ENCODE data around the gene ATAD3A.
A peak's percentile ranks its signal among the peaks of the same experiment; 100 is the strongest.
"Not testable (repeated sequence)": the region's sequence is repeated elsewhere in the genome, so short reads cannot be mapped to it uniquely, and the experiment has no call there.

Gene ATAD3A

DNA sequence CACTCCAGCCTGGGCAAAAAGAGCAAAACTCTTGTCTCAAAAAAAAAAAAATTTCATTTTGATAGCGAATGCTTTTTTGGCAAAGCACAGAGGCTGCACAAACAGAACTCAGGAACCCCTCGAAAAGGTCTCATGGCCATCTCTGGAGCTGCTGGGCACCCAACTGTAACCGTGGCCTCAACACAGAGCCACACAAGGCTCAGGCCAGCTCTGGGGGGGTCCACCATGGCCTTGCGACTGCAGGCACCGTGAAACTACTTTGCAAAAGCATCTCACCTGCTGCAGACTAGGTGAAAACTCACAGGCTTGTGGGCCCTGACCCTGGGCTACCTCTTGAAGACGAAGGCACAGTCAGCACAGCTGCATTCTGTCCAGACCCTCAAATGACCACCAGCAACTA is 44.5 kb downstream of the ATAD3A start:
- DNase-seq (ENCODE audit: low spot score): no peak

GRCh38 chr1:1556961-1557360 is 45.0 kb downstream of the ATAD3A start:
- not testable (repeated sequence) for DNase-seq (ENCODE audit: low spot score)

- not testable (repeated sequence) for DNase-seq (ENCODE audit: low spot score)
These were observed 45.7 kb downstream of the ATAD3A start for GRCh38 chr1:1557688-1558087.

- DNase-seq (ENCODE audit: low spot score): no peak
These were observed 46.6 kb downstream of the ATAD3A start for GRCh38 chr1:1558591-1558990.

DNA sequence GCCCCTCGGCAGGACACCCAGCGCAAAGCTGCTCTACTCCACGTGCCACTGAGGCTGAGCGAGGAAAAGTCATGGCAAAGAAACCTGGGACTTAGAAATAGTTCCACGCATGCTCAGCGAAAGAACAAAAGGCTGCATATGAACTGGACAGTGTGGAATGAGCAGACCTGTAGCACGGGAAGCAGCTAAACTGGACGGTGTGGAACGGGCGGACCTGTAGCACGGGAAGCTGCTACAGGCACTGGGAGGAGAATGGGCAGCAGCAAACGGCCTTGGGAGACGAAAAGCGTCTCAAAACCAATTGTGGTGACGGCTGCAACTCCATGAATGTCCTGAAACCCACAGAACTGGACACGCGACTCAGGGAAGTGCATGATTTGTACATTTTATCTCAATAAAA is 47.1 kb downstream of the ATAD3A start:
- DNase-seq (ENCODE audit: low spot score): no peak

DNA sequence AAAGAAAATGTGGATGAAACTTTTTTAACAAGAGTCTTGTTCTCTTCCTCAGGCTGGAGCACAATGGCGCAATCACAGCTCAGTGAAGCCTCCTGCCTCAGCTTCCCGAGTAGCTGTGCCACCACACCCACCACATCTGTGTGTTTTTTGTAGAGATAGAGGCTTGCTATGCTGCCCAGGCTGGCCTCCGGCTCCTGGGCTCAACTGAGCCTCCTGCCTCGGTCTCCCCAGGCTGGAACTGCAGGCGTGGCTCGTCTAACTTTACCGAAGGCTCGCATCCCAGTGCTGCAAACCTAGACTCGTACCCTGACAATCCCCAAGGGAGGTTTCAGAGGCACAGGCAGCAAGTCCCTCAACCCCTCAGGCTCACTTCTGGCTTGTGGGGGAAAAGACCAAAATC is 48.2 kb downstream of the ATAD3A start:
- no peak for DNase-seq (ENCODE audit: low spot score)

- no peak for DNase-seq (ENCODE audit: low spot score)
These were observed 50.0 kb downstream of the ATAD3A start for GRCh38 chr1:1561801-1562470.

- DNase-seq (ENCODE audit: low spot score): no peak
These were observed 50.7 kb downstream of the ATAD3A start for GRCh38 chr1:1562556-1563195.

GRCh38 chr1:1563688-1564087 is 51.7 kb downstream of the ATAD3A start:
- DNase-seq (ENCODE audit: low spot score): no peak

- DNase-seq (ENCODE audit: low spot score): no peak
These were observed 52.3 kb downstream of the ATAD3A start for GRCh38 chr1:1564268-1564667.

DNA sequence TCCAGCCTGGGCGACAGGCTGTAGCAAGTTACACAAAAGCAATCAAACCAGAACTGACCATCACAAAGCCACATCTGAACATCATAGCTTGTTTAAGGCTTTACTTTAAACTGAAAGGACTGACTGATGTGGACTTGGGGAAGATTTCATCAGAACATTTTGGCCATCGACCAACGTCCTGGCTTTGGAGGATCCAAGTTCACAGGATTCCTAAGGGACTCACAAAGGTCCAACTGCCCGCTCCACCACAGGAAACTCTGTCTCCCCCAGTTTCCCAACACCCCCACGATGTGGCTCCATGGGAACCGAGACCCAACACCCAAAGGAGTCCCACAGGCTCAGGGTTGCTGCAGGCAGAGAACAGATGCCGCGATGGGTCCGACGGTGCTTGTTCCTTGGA is 53.4 kb downstream of the ATAD3A start:
- no peak for DNase-seq (ENCODE audit: low spot score)

GRCh38 chr1:1567152-1567875 is 55.4 kb downstream of the ATAD3A start:
- no peak for DNase-seq (ENCODE audit: low spot score)

GRCh38 chr1:1567891-1568291 is 55.9 kb downstream of the ATAD3A start:
- DNase-seq (ENCODE audit: low spot score): no peak

DNA sequence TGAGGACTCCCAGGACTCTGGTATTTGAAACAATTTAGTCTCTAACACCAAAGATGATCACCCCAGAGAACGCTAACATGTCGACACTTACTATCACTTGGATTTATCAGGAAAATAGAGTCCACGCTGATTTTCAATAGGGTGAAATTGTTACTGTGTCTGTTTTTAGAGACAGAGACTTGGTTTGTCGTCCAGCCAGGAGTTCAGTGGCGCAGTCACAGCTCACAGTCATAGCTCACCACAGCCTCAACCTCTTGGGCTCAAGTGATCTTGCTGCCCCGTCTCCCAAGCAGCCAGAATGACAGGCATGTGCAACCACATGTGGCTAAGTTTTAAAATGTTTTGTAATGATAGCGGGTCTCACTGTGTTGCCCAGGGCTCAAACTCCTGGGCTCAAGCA is 57.4 kb downstream of the ATAD3A start:
- DNase-seq (ENCODE audit: low spot score): no peak

- peak; percentile 67 for DNase-seq (ENCODE audit: low spot score)
These were observed 62.1 kb downstream of the ATAD3A start for GRCh38 chr1:1573843-1574720.

DNA sequence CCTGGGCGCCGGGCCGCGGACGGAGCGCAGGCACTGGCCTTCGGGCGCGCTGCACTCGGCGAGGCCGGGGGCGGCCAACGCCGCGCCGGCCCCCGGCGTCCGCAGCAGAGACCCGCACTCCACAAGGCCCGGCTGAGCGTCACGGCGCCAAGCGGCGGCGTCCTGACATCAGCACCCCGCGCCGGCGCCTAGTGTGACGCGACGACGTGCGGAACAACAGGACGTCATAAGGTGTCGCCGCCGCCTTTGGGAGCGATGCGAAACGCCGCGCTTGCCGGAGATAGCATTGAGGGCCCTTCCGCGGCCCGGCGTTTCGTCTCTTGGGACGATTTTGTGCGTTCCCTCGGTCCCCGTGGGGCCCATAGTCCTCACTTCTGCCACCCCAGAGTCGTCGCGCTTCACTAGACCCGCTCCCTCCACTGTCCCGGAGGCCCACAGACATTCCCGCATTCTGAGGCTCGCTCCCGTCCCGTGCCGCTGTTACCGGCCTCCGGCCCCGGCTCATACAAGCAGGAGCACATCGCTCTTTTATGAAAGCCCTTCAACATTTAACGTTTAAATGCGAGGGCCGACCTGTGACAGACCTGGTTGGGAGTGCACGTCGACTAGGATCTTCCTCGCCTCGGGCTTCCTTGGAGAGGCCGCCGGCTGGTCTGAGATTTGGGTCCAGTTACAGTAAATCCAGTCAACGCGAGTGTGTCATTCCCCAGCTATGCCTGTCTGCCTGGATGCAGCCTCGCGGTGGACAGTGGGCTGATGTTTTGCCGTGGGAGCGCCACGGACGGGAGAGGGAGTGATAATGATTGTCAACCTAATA is 63.0 kb downstream of the ATAD3A start, which contains the start of gene SSU72:
TSS of gene SSU72 (minus strand) at position 143 of the 817 bp plus-strand sequence. CDS start 306 bp downstream, outside the sequence.
- DNase-seq (ENCODE audit: low spot score): peak; percentile 92

DNA sequence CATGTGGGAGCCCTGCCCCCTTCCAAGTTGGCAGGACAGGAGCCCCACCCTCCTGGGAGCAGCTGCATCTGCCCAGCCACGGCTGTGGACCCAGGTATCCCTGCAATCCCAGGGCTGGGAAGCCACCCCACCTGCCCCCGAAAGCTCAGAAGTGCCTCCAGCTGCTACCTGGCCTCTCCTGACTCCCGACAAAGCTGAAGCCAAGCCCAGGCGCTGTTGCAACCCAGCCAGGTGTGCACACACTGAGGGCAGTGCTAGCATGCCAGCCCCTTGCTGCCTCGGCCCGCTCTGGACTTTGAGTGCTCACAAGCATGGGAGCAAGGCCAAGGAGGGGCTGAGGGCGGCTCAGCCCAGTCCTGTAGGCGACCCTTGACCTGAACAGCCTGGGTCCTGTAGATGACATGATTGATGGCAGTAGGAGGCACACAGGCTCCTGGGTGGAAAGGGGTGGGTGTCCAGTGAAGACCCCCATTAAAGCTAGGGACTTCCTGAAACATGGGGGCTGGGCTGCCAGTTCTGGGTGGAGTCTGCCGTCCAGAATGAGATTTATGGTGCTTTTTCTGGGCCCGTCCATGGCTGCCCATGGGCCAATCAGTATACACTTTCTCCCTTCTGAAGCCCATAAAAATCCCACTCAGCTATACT is 65.5 kb downstream of the ATAD3A start:
- DNase-seq (ENCODE audit: low spot score): no peak

DNA sequence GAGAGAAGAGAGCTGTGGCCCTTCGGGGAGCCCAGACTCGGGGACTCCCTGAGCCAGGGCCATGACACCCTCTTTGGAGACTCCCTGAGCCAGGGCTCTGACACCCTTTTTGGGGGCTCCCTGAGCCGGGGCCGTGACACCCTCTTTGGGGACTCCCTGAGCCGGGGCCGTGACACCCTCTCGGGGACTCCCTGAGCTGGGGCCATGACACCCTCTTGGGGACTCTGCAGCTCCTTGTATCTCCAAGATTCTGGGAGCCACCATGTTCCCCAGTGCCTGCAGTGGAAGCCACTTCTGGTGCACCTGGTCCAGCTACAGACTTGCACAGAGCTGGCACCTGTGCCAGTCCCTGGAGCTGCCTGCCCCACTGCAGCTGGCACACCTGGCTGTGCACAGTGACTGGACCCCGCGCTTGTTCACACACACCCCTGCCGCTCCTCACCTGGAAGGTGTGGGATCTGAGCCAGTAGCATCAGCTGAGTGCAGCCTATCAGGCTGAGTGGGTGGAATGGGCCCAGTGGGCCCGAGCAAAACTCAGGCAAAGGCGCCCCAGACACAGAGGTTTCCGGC is 66.5 kb downstream of the ATAD3A start:
- no peak for DNase-seq (ENCODE audit: low spot score)

DNA sequence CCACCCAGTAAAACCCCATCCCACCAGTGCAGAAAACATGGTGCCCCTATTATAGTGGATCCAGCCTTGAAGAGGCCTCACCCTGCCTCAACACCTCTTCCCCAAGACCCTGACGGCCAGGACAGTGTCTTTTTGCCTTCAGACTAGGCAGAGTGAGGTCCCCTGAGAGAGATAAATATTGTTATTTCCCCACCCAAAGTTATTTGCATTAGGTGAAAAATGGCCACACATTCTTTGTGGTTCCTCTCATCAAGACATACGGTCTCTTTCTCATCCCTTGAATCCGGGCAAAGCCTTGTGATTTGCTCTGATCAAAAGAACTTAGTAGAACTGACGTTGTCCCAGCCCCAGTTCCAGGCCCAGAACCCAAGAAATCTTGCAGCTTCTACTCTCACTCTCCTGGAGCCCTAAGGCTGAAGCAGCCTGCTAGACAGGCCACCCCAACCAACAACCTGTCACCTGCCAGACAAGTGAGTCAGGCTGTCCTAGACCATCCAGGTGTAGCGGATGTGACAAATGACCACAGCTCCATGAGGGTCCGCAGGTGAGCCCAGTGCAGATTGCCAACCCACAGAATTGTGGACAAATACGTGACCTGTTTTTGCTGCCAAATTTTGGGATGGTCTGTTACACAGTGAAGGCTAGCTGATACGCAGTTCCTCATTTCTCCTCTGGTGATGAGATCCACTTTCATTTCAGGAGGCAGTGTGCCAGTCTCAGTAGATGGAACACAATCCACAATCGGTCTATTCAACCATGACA is 70.8 kb downstream of the ATAD3A start:
- no peak for DNase-seq (ENCODE audit: low spot score)
